Breast epithelium (tissue), 4 donors: ENCODE results near the gene MANBA. TPM values are rescaled to one million over a fixed set of nuclear protein-coding genes. Genes with fewer than 3 reads are reported as not detected.

Source experiments
- DNase-seq, 2 donors: peaks; one replicate each; pipeline ENCODE4 v3.0.0-alpha.2; 2019; ENCODE audit warnings: low spot score in 2 of 2
- H3K27ac ChIP-seq, 2 donors: fragments of 200-600 bp; sonication (generic) in 1 of 2; one replicate each; pipeline ENCODE4 v1.5.1; 2016 to 2019; ENCODE audit warnings: mild to moderate bottlenecking in 1 of 2
- H3K27me3 ChIP-seq, 2 donors: fragments of 200-600 bp; sonication (generic) in 1 of 2; one replicate each; pipeline versions ENCODE4 v1.5.1 to v1.6.0; 2017 to 2019; ENCODE audit warnings: control low read depth in 1 of 2, mild to moderate bottlenecking in 1 of 2
- H3K36me3 ChIP-seq: fragments of 200-600 bp; one replicate; pipeline ENCODE4 v1.5.1; 2019
- H3K4me1 ChIP-seq, 2 donors: fragments of 200-600 bp; sonication (generic); one replicate each; pipeline ENCODE4 v1.5.1; 2016 to 2019; ENCODE audit warnings: control low read depth in 1 of 2
- H3K4me3 ChIP-seq, 3 donors: fragments of 200-600 bp; sonication (generic); 1 replicate in 2 of 3; 2 replicates in 1 of 3; pipeline ENCODE4 v1.5.1; 2016 to 2019; ENCODE audit warnings: mild to moderate bottlenecking in 3 of 3, moderate library complexity in 2 of 3
- H3K9me3 ChIP-seq, 2 donors: fragments of 200-600 bp; sonication (generic) in 1 of 2; one replicate each; pipeline ENCODE4 v1.5.1; 2016 to 2019; ENCODE audit warnings: control low read depth in 1 of 2
- POLR2A ChIP-seq: fragments of 450-650 bp; IDR thresholded peaks from one replicate; pipeline ENCODE4 v1.6.1; 2016; ENCODE audit warnings: antibody characterized with exemption, mild to moderate bottlenecking, moderate library complexity
- POLR2AphosphoS5 ChIP-seq, 3 donors: sonication (generic); formaldehyde crosslinking; IDR thresholded peaks; one replicate each; pipeline ENCODE4 v1.6.1; 2017; ENCODE audit warnings: antibody characterized with exemption in 3 of 3
- intact Hi-C: fragments of 100-400 bp; cut with DNase I; formaldehyde crosslinking; loops from one replicate; pipeline ENCODE4 v1.15.1; 2023; ENCODE audit warnings: low total_unique reads
- total RNA-seq, 3 donors: library from RNA; depleted of rRNA; stranded (reverse); fragments of >200 nt; gene quantifications; one replicate each; pipeline ENCODE4 v1.1.0, GENCODE V29; 2016
- TF ChIP-seq, protein P1 (sequence below), 3 donors: fragments of 450-650 bp; IDR thresholded peaks; one replicate each; pipeline ENCODE4 v1.5.1; 2016 to 2017; ENCODE audit warnings: antibody characterized with exemption in 3 of 3, mild to moderate bottlenecking in 3 of 3, moderate library complexity in 3 of 3

The MANBA gene
- total RNA-seq, 3 donors from 2014 or later, result 47.8 to 56.2 (median 49.8) TPM

DNA sequence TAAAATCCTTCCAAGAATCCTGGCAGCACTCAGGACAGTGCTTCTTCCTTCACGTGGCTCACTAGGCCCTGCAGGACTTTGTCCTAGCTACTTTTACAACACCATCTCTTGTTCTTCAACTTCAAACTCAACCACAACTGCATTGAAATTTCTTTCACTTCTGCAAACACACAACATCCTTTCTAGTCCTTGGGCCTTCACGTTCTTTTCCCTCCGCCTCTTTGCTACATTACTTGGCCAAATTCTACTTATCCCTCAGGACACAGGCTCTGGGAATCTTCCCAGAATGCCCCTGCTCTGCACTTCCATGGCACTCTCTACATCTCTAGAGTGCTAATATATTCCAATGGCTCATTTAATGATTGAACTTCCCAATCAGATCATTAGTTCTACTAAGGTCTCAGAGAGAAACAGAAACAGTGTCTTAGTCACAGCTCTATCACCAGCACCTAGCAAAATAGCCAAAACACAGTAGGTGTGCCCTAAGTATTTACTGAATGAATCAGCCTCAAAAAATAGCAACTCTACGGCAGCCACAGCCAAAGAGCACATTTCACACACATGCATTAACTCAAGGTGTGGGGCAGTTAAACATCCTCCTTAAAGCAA, 73.3 kb downstream of the MANBA start:
- intact Hi-C loops, result no loop called here
- no peak for DNase-seq
- TF ChIP-seq POLR2AphosphoS5 (IDR thresholded peaks at IDR 0.05) (no peak), POLR2A (no peak)
- TF ChIP-seq, protein P1, sequence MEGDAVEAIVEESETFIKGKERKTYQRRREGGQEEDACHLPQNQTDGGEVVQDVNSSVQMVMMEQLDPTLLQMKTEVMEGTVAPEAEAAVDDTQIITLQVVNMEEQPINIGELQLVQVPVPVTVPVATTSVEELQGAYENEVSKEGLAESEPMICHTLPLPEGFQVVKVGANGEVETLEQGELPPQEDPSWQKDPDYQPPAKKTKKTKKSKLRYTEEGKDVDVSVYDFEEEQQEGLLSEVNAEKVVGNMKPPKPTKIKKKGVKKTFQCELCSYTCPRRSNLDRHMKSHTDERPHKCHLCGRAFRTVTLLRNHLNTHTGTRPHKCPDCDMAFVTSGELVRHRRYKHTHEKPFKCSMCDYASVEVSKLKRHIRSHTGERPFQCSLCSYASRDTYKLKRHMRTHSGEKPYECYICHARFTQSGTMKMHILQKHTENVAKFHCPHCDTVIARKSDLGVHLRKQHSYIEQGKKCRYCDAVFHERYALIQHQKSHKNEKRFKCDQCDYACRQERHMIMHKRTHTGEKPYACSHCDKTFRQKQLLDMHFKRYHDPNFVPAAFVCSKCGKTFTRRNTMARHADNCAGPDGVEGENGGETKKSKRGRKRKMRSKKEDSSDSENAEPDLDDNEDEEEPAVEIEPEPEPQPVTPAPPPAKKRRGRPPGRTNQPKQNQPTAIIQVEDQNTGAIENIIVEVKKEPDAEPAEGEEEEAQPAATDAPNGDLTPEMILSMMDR (IDR thresholded peaks at IDR 0.05), result no peak
- no peaks in the 10 kb centered on the region for H3K27me3 ChIP-seq
- H3K27ac ChIP-seq, result no peak overlapping the region
- H3K4me1 ChIP-seq, result no peaks in the 10 kb centered on the region
- peaks cover 13% of the 10 kb centered on the region for H3K36me3 ChIP-seq
- no peaks in the 10 kb centered on the region for H3K9me3 ChIP-seq
- no peak overlapping the region for H3K4me3 ChIP-seq

DNA sequence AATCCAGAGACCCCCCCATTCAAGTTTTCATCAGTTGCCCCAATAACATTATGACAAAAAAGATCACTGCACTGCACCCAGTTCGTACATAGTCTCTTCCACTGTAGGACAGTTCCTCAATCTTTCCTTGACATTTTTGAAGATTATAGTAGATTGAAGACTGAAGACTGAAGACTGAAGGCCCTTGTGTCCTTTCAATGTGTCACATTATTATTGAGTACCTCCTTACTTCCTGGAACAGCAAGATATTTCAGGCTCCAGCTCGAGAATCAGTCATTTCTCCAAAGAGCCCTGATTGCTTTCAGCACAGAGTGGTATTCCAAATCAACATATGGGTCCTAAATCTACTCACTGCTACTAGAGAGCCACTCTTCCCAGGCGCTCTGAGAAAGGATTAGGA, 75.0 kb downstream of the MANBA start:
- Histone ChIP-seq H3K27ac (no peak overlapping the region), H3K9me3 (no peaks in the 10 kb centered on the region), H3K4me3 (no peak overlapping the region), H3K27me3 (no peaks in the 10 kb centered on the region), H3K4me1 (no peaks in the 10 kb centered on the region), H3K36me3 (peaks cover 13% of the 10 kb centered on the region)
- no peak for DNase-seq
- TF ChIP-seq POLR2AphosphoS5 (IDR thresholded peaks at IDR 0.05) (no peak), POLR2A (no peak)
- TF ChIP-seq, protein P1 (IDR thresholded peaks at IDR 0.05), result no peak
- intact Hi-C loops, result no loop called here

DNA sequence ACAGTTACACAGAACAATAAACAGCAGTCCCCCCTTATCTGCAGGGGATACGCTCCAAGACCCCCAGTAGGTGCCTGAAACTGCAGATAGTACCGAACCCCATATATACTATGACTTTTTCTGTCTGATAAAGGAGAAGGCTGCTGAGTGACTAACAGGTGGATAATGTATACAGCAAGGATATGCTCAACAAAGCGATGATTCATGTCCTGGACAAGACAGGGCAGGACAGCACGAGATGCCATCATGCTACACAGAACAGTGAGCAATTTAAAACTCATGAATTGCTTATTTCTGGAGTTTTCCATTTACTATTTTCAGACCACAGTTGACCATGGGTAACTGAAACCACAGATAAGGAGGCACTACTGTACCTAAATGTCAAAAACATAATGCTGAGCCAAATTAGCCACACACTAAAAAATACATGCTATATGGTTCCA, 76.1 kb downstream of the MANBA start:
- Histone ChIP-seq H3K4me1 (no peaks in the 10 kb centered on the region), H3K27ac (no peak overlapping the region), H3K9me3 (no peaks in the 10 kb centered on the region), H3K36me3 (peaks cover 7% of the 10 kb centered on the region), H3K4me3 (no peak overlapping the region), H3K27me3 (no peaks in the 10 kb centered on the region)
- intact Hi-C loops, result no loop called here
- TF ChIP-seq POLR2AphosphoS5 (IDR thresholded peaks at IDR 0.05) (no peak), POLR2A (no peak)
- TF ChIP-seq, protein P1 (IDR thresholded peaks at IDR 0.05), result no peak
- DNase-seq, result no peak

DNA sequence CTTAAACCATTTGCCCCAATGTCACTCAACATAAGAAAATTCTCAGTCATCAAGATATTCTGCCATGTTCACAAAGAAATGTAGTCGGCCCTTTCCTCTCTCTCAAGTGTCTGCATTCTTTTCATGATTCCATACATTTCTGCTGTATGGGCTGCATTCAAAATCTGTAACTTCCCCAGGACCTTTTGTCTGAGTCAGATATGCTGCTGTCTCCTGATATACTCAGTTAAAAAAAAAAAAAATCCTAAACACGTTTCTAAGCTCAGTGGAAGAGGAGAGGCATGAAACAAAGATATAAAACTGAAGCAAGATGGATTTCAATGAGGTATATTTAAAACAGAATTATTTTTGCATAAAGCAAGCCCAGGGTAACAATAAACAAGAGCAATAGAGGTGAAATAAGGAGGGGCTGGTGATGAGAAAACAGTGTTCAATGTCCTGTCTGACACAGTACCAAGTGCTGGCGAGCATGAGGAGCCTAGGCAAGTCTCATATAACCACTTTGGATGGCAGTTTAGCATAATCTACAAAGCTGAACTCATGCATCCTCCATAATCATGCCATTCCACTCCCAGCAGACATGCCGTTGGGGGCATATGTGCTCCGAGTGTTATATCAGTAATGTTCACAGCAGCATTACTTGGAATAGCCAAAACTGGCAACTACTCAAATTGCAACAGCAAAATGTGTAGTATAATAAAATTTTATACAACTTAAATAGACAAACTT, 76.7 kb downstream of the MANBA start:
- H3K4me3 ChIP-seq, result no peak overlapping the region
- no peaks in the 10 kb centered on the region for H3K9me3 ChIP-seq
- no peaks in the 10 kb centered on the region for H3K4me1 ChIP-seq
- intact Hi-C loops, result no loop called here
- peaks cover 7% of the 10 kb centered on the region for H3K36me3 ChIP-seq
- H3K27me3 ChIP-seq, result no peaks in the 10 kb centered on the region
- DNase-seq, result no peak
- TF ChIP-seq POLR2AphosphoS5 (IDR thresholded peaks at IDR 0.05), result no peak
- TF ChIP-seq, protein P1 (IDR thresholded peaks at IDR 0.05), result no peak
- H3K27ac ChIP-seq, result no peak overlapping the region

DNA sequence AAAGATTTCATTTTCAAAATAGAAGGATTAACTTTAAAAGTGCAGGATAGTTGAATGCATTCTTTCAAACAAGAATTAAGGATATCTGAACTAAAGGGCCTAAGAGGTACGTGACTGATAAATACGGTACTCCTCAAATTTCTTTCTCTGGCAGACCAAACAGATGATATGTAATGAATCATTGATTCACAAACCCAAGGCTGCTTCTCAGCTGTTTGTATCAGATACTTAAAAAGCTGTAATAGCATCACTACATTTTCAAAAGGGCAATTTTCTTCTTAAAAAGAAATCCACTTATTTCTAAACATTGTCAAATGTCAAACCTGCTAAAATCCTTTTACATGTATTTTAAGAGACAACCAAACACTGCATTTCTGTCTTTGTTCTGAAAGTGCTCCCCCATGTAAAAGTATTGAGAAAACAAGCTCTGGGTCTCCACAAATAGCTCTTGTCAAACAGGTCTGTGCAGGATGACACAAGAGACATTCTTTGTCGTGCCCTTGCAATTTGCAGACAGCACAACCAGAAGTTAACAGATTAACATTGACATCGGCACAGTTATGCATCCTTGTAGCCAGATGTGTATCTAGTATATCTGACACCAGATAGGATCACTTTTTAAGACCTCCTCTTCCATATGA, 82.0 kb downstream of the MANBA start:
- intact Hi-C loops, result no loop called here
- no peaks in the 10 kb centered on the region for H3K9me3 ChIP-seq
- no peak overlapping the region for H3K27ac ChIP-seq
- H3K4me1 ChIP-seq, result no peaks in the 10 kb centered on the region
- no peak for DNase-seq
- H3K4me3 ChIP-seq, result no peak overlapping the region
- TF ChIP-seq POLR2AphosphoS5 (IDR thresholded peaks at IDR 0.05) (no peak), POLR2A (no peak)
- TF ChIP-seq, protein P1 (IDR thresholded peaks at IDR 0.05), result no peak
- no peaks in the 10 kb centered on the region for H3K27me3 ChIP-seq
- H3K36me3 ChIP-seq, result peaks cover 7% of the 10 kb centered on the region
